Panc1 (cell line): ENCODE data around the gene SLC39A12.

Experiments used
- CTCF ChIP-seq: fragments of 450-650 bp; IDR thresholded peaks from 2 replicates; pipeline ENCODE4 v1.5.1; 2017; ENCODE audit warnings: mild to moderate bottlenecking
- TCF7L2 ChIP-seq: IDR thresholded peaks from 2 replicates; pipeline ENCODE4 v1.6.1; 2011; ENCODE audit warnings: mild to moderate bottlenecking, low read depth, low read length, inconsistent platforms

DNA sequence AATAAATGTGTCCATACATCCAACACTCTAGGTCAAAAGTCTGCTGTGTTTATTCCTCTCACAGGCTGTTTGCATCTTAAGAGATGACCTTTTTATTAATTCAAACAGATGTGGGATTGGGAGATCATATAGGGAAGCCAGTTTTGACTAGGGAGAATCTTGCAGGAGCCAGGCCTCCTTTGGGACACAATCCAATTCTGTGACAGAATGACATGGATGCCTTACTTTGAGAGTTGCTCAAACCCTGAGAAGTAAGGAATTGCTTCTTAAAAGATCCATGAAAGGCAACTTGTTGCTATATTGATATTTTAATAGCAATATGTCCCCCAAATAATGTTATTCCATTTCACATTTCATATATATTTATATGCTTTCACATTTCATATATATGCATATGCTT, 135.0 kb downstream of the SLC39A12 start:
- TF ChIP-seq TCF7L2, result no peak
- no peak for TF ChIP-seq CTCF
